ENCODE results near the gene PADI2.
"Not testable (repeated sequence)": the region's sequence is repeated elsewhere in the genome, so short reads cannot be mapped to it uniquely, and the experiment has no call there.

Gene PADI2

GRCh38 chr1:17082761-17083160 is 36.5 kb downstream of the PADI2 start:
- no peak for DNase-seq (ENCODE audit: low read depth in 2 of 2)

- DNase-seq (ENCODE audit: low read depth in 2 of 2) = no peak
Measured at GRCh38 chr1:17081439-17081838, 37.8 kb downstream of the PADI2 start.

- DNase-seq (ENCODE audit: low read depth in 2 of 2) = no peak
Measured at GRCh38 chr1:17080880-17081279, 38.4 kb downstream of the PADI2 start.

- DNase-seq (ENCODE audit: low read depth in 2 of 2) = no peak
Measured at GRCh38 chr1:17080085-17080759, 39.0 kb downstream of the PADI2 start.

- no peak for DNase-seq (ENCODE audit: low read depth in 2 of 2)
Measured at GRCh38 chr1:17078991-17079868, 40.0 kb downstream of the PADI2 start.

- DNase-seq (ENCODE audit: low read depth in 2 of 2) = no peak
Measured at GRCh38 chr1:17075470-17076255, 43.6 kb downstream of the PADI2 start.

- no peak for DNase-seq (ENCODE audit: low read depth in 2 of 2)
Measured at GRCh38 chr1:17071794-17072193, 47.5 kb downstream of the PADI2 start.

- DNase-seq (ENCODE audit: low read depth in 2 of 2) = no peak
Measured at GRCh38 chr1:17070163-17070525, 49.1 kb downstream of the PADI2 start.

GRCh38 chr1:17069452-17070162 is 49.6 kb downstream of the PADI2 start:
- DNase-seq (ENCODE audit: low read depth in 2 of 2) = no peak

GRCh38 chr1:17068789-17069188 is 50.5 kb downstream of the PADI2 start:
- no peak for DNase-seq (ENCODE audit: low read depth in 2 of 2)

- DNase-seq (ENCODE audit: low read depth in 2 of 2) = no peak
Measured at GRCh38 chr1:17067465-17068240, 51.6 kb downstream of the PADI2 start.

- DNase-seq (ENCODE audit: low read depth in 2 of 2) = no peak
Measured at GRCh38 chr1:17067069-17067426, 52.2 kb downstream of the PADI2 start.

- DNase-seq (ENCODE audit: low read depth in 2 of 2) = no peak
Measured at GRCh38 chr1:17066361-17067068, 52.7 kb downstream of the PADI2 start.

GRCh38 chr1:17065666-17066065 is 53.6 kb downstream of the PADI2 start:
- no peak for DNase-seq (ENCODE audit: low read depth in 2 of 2)

GRCh38 chr1:17062751-17063150 is 56.5 kb downstream of the PADI2 start:
- not testable (repeated sequence) for DNase-seq (ENCODE audit: low read depth in 2 of 2)

GRCh38 chr1:17061892-17062291 is 57.4 kb downstream of the PADI2 start:
- no peak for DNase-seq (ENCODE audit: low read depth in 2 of 2)

- DNase-seq (ENCODE audit: low read depth in 2 of 2) = no peak
Measured at GRCh38 chr1:17061486-17061885, 57.8 kb downstream of the PADI2 start.

- DNase-seq (ENCODE audit: low read depth in 2 of 2) = no peak
Measured at GRCh38 chr1:17060306-17060749, 58.9 kb downstream of the PADI2 start.

GRCh38 chr1:17059391-17060305 is 59.6 kb downstream of the PADI2 start:
- no peak for DNase-seq (ENCODE audit: low read depth in 2 of 2)
